HG03108 (cell line): ENCODE measurements around the gene C18orf63.

Source experiments
- ATAC-seq: cut with Tn5 transposase; IDR thresholded peaks from one replicate; pipeline ENCODE4 v1.9.1; 2021; ENCODE audit warnings: moderate library complexity; ENCODE audit not compliant: unreplicated experiment

The C18orf63 gene

DNA sequence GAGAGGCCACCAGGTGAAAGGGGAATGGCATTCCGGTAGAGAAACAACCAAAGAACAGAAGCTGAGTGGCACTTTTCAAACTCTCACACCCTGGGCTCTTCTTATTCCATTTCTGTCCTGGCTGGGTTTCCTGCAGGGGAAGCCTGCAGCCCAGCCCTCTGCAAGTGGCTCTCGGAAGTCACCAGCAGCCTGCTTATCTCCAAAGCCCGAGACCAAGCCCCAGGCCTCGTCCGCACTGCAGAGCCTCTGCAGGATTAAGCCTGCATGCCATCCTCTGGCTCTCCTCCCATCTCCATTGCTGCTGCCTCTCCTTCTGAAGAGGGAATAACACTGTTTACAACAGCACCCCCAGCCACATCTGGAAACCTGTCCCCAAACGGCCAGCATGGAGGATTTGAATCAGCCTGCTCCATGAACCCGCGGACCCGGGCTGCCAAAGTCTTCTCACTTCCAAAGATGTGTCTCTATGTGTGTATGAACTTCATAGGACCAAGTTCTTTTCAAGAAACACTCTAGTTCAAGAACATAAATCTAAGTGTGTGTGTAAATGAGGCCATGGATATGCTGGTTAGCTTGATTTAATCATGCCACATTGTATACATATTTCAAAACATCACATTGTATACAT is 87.3 kb downstream of the C18orf63 start:
- ATAC-seq, result no peak

DNA sequence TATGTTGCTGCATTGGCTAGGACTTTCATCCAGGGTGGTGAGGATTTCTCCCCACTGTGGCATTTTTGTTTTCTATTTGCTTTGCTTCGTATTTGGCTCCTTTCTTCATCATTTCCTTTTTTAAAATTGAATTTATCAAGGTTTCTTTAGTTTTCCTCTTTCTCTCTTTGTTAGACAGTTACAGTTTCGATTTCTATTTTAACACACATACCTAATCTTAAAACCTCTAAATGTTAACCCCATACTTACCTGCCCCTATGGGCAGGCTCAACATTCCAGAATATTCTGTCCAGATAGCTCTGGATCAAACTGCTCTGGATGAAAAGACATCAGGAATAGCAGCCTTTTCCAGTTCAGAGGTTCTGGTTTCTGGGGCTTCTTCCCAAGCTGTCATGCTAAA is 92.2 kb downstream of the C18orf63 start:
- ATAC-seq, result no peak
